Stomach smooth muscle (tissue), 2 donors: ENCODE data around the gene BUB1.
"Not testable (repeated sequence)": the region's sequence is repeated elsewhere in the genome, so short reads cannot be mapped to it uniquely, and the experiment has no call there.

Experiments used
- H3K27ac ChIP-seq: one replicate; pipeline ENCODE4 v1.7.0; 2013; ENCODE audit warnings: mild to moderate bottlenecking, low read length, inconsistent platforms
- H3K27me3 ChIP-seq, 2 donors: one replicate each; pipeline ENCODE4 v1.7.0; 2013; ENCODE audit warnings: low read length in 2 of 2; ENCODE audit not compliant: insufficient read depth in 2 of 2, control insufficient read depth in 1 of 2
- H3K36me3 ChIP-seq, 2 donors: one replicate each; pipeline ENCODE4 v1.7.0; 2013; ENCODE audit warnings: low read length in 2 of 2; ENCODE audit not compliant: control insufficient read depth in 2 of 2, insufficient read depth in 2 of 2
- H3K4me1 ChIP-seq: one replicate; pipeline ENCODE4 v1.7.0; 2013; ENCODE audit warnings: low read length; ENCODE audit not compliant: control insufficient read depth, insufficient read depth
- H3K4me3 ChIP-seq, 2 donors: one replicate each; pipeline ENCODE4 v1.7.0; 2013; ENCODE audit warnings: low read length in 2 of 2
- H3K9ac ChIP-seq, 2 donors: one replicate each; pipeline ENCODE4 v1.7.0; 2013; ENCODE audit warnings: low read length in 2 of 2, mild to moderate bottlenecking in 1 of 2
- H3K9me3 ChIP-seq, 2 donors: one replicate each; pipeline ENCODE4 v1.7.0; 2013; ENCODE audit warnings: low read length in 2 of 2; ENCODE audit not compliant: control insufficient read depth in 2 of 2
- donor health status: healthy.
- donor health status: Pancreatic carcinoma.

BUB1 gene

DNA sequence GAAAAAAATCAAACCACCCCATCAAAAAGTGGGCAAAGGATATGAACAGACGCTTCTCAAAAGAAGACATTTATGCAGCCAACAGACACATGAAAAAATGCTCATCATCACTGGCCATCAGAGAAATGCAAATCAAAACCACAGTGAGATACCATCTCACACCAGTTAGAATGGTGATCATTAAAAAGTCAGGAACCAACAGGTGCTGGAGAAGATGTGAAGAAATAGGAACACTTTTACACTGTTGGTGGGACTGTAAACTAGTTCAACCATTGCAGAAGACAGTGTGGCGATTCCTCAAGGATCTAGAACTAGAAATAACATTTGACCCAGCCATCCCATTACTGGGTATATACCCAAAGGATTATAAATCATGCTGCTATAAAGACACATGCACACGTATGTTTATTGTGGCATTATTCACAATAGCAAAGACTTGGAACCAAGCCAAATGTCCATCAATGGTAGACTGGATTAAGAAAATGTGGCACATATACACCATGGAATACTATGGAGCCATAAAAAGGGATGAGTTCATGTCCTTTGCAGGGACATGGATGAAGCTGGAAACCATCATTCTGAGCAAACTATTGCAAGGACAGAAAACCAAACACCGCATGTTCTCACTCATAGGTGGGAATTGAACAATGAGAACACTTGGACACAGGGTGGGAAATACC is 41.8 kb downstream of the BUB1 start:
- not testable (repeated sequence) for H3K9me3 ChIP-seq, H3K27me3 ChIP-seq

DNA sequence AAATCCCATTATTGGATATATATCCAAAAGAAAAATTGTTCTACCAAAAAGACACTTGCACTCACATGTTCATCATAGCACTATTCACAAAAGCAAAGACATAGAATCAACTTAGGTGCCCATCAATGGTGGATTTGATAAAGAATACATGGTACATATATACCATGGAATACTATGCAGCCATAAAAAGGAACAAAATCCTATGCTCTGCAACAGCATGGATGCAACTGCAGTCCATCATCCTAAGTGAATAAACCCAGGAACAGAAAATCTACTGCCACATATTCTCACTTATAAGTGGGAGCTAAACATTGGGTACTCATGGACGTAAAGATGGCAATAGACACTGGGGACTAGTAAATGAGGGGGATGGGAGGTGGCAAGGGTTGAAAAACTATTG is 50.5 kb downstream of the BUB1 start:
- H3K9me3 ChIP-seq = not testable (repeated sequence)

More for the DNA sequence above, 41.8 kb downstream of the BUB1 start:
- not testable (repeated sequence) for H3K4me3 ChIP-seq, H3K36me3 ChIP-seq, H3K27ac ChIP-seq, H3K9ac ChIP-seq, H3K4me1 ChIP-seq

DNA sequence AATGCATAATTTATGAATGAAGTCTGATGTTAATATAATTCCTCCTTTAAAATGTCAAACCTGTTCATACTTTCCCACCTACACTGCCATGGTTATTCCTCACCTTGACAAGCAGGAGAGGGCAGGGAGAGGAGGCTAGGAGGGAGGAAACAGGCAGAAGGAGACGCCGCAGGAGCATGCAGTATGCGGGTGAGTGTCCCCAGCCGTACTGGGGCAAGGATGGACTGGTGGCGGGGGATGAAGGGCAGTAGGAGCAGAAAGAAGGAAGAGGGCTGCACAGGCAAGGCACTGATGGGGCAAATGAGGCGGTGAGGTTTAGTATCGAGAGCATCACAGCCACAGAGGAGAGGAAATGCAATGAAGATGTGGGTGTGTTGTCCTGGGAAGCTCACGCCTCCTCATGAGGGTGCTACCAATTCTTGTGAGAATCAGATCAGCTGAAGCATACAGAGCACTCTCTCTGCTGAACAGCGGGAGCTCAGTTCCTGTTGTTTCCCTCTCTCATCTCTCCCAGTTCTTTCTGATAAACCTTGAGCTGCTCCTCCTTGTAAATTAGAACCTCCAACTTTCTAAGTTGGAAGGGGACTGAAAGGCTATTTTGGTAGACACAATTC is 58.4 kb downstream of the BUB1 start:
- not testable (repeated sequence) for H3K27me3 ChIP-seq, H3K4me3 ChIP-seq, H3K4me1 ChIP-seq, H3K27ac ChIP-seq, H3K36me3 ChIP-seq, H3K9ac ChIP-seq, H3K9me3 ChIP-seq

More for the DNA sequence above, 50.5 kb downstream of the BUB1 start:
- H3K9ac ChIP-seq, H3K4me1 ChIP-seq, H3K27me3 ChIP-seq, H3K27ac ChIP-seq, H3K36me3 ChIP-seq, H3K4me3 ChIP-seq: not testable (repeated sequence)

DNA sequence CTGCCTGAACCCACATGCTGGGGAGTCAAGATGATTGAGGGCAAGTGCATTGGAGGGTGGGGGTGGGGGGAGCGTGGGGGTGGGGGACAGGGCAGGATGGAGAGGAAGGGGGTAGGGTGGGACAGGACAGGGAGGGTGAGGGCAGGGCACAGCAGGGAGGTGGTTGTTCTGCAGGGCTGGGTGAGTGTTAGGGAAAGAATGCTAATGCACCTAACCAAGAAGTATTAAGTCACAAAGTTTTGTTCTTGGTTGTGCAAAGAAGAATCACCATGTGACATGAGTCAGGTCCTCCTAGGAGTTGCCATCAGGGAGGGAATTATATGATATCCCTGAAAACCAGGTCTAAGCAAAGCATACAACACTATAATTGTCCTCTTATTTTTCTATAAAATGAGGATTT is 63.9 kb downstream of the BUB1 start:
- H3K27ac ChIP-seq, H3K9ac ChIP-seq, H3K4me3 ChIP-seq, H3K36me3 ChIP-seq, H3K4me1 ChIP-seq, H3K9me3 ChIP-seq, H3K27me3 ChIP-seq: not testable (repeated sequence)

DNA sequence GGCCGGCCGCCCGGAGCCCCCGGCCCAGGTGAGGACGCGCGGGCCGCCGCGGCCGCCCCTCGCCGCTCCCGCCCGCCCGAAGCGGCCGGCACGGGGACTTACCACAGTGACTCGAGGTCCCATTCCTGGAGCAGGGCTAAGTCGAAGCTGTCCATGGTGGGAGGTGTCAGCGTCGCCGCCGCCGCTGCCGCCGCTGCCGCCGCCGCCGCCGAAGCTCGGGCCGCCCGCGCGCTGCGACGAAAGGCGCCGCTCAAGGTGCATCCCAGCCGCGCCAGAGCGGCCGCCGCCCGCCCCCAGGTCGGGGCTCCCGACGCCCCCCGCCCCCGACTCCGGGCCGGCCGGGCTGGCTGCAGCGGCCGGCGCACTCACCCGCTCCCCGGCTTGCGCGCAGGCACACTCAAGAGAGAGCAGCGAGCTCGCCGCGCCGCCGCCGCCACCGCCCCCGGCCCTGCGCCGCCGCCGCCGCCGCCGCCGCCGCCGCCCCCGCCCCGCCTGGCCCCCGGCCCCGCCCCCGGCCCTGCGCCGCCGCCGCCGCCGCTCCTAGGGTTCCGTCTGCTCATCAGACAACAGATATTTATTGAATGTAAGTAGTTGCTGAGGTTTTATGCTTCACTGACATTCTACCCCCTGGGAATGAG is 67.1 kb downstream of the BUB1 start:
- not testable (repeated sequence) for H3K27ac ChIP-seq, H3K27me3 ChIP-seq, H3K9me3 ChIP-seq, H3K4me1 ChIP-seq, H3K4me3 ChIP-seq, H3K9ac ChIP-seq, H3K36me3 ChIP-seq

DNA sequence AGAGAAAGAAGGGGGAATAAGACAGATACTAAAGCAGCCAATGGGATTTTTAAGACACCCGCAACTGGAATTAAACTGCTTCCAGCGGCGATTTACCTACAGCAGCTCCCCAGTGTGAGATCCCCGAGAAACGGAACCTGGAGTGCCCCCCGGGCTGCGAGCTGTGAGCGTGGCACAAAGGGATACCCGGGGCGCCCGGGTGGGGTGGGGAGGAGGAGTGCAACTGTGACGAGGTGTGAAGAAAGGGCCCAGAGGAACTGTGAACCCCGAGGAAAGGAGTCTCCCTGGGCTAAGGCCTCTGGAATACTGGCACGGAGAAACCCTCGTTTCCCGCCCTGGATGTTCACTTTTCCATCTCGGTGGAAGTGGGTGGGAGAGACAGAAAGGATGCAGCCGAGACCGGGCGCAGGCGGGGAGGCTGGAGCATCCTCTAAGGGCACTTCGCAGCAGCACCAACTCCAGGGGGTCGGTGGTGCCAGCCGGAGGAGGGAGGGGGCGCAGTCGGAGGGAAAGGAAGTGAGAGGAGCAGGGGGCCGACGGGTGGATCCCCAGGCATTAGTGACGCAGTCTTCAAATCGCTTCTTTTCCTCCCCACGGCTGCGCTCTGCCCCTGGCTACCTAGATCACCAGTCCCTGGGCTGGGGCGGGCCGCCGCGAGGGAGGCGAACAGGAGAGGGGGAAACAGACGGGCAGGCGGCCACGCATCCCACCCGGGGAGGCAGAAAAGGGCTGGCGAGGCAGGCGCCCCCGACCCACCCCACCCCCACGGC is 67.8 kb downstream of the BUB1 start:
- not testable (repeated sequence) for H3K4me3 ChIP-seq, H3K36me3 ChIP-seq, H3K9ac ChIP-seq, H3K27ac ChIP-seq, H3K27me3 ChIP-seq, H3K4me1 ChIP-seq, H3K9me3 ChIP-seq

DNA sequence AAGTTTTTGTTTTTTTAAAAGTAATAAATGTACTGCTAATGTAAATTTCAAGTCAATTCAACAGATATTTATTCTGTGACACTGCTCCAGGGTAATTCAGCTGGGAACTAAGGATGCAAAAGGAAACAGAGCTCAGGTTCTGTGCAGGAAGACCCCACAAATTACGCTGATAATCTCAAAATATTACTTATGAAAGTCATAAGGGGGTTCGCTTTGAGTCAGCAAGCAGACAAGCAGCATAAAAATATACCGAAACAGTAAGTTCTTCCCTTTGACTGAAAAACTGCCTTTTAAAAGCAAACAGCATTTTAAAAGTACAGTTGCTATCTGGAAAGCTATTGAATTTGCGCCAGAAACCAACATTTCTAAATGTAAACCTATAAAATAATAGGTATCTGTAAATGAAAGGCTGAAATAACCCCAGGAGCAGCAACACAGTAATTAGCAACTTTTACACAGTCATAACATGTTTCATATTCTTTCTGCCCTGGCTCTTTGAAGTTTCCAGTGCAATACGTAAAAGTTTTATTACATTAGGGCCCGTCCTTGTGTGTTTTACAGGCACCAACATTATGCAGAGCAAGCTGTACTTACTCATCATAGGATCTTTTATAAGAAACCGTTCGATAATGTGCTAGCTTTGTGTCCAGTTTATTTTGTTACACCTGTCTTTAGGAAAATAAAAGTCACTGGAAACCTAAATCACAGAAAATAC is 68.9 kb downstream of the BUB1 start:
- H3K9ac ChIP-seq, H3K27me3 ChIP-seq, H3K4me1 ChIP-seq, H3K27ac ChIP-seq, H3K9me3 ChIP-seq, H3K4me3 ChIP-seq, H3K36me3 ChIP-seq: not testable (repeated sequence)

DNA sequence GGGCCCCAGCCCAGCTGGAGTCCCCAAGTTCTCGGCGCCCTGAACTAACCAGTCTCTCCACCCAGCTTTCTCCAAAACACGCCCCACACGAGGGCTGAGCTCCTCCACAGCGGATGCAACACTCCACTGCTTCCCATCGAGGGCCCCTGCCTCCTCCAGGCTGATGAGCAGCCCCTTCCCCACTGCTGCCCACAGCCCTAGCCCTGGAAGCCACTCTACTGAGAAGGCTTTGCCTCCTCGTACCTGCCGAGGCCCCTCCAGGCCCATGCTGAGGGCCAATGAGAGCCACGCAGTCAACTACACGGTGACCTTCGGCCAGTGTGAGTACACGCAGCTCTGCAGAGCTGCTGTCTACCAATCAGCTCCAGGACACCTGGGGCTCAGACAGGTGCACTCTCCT is 72.8 kb downstream of the BUB1 start:
- H3K4me1 ChIP-seq, H3K27me3 ChIP-seq, H3K27ac ChIP-seq, H3K9ac ChIP-seq, H3K9me3 ChIP-seq, H3K4me3 ChIP-seq, H3K36me3 ChIP-seq: not testable (repeated sequence)

DNA sequence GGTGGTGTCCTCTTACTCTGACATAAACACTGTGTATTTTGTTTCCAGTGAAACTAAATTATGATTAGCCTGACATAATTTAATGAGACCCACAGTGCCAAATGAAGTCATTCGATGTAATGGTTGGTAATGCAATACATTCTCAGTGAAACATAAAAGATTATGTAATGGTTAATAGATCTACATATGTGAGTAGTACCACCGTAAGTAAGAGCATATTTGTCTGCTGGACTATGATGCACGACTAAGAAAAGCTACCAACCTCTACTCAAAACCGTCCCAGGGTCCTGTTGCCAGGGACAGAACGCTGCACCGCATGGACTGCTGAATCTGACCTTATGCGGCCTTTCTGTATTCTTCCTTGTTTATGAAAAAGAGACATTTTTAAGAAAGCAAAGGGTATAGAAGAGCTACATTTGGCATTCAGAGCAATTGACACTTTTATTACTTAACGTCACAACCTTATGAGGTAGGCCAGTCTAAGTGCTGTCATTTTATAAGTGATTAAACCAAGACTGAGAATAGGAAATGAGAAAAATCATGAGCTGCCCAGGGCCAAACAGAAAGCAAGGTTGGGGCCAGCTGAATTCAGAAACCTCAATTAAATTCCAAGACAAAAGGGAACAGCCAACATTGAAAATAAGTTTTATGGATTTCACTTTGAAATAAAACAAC is 73.8 kb downstream of the BUB1 start:
- not testable (repeated sequence) for H3K36me3 ChIP-seq, H3K27me3 ChIP-seq, H3K4me1 ChIP-seq, H3K4me3 ChIP-seq, H3K9me3 ChIP-seq, H3K9ac ChIP-seq, H3K27ac ChIP-seq

DNA sequence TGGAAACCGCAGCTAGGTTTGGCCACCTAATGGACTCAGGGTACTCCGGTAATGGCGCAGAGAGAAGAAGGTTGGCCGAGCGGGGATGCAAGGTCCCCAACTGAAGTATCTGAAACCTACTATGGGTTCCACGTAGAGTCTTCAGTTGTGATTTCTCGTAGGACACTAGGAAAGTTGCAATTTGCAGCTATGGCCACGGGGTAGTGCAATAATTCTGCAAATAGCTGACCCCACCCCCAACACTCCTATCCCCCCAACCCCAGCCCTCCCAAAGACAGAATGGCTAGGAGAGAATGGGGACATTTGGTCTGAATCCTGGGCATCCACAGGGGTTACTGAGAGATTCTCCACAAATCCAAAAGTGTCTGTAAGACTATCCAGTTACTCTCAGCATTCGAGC is 75.7 kb downstream of the BUB1 start:
- not testable (repeated sequence) for H3K4me3 ChIP-seq, H3K36me3 ChIP-seq, H3K27me3 ChIP-seq, H3K9ac ChIP-seq, H3K4me1 ChIP-seq, H3K27ac ChIP-seq, H3K9me3 ChIP-seq
